CMK (cell line): ENCODE data around the gene ANKRD66.
"Not testable (repeated sequence)": the region's sequence is repeated elsewhere in the genome, so short reads cannot be mapped to it uniquely, and the experiment has no call there.

Experiments used
- DNase-seq: peaks from one replicate; pipeline ENCODE4 v3.0.0-alpha.2; 2010; ENCODE audit warnings: low read depth

Gene ANKRD66

DNA sequence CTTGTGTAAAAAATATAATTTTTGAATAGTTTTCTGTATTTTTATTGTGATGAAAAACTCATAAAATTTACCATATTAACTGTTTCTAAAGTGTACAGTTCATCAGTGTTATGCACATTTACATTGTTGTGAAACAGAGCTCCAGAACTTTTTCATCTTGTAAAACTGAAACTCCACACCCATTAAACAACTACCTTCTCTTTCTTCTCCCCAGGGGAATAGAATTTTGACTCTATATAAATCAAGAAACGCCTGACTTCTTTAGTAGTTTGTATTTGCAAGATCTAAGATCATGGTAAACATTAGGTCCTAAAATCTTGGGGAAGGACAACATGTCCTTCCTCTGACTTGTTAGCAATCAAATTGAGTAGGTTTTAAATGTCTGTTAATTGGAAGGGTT is 9.1 kb downstream of the ANKRD66 start:
- no peak for DNase-seq

GRCh38 chr6:46756469-46757213 is 9.9 kb downstream of the ANKRD66 start:
- no peak for DNase-seq

- DNase-seq = no peak
These were observed 10.5 kb downstream of the ANKRD66 start for GRCh38 chr6:46757214-46757596.

DNA sequence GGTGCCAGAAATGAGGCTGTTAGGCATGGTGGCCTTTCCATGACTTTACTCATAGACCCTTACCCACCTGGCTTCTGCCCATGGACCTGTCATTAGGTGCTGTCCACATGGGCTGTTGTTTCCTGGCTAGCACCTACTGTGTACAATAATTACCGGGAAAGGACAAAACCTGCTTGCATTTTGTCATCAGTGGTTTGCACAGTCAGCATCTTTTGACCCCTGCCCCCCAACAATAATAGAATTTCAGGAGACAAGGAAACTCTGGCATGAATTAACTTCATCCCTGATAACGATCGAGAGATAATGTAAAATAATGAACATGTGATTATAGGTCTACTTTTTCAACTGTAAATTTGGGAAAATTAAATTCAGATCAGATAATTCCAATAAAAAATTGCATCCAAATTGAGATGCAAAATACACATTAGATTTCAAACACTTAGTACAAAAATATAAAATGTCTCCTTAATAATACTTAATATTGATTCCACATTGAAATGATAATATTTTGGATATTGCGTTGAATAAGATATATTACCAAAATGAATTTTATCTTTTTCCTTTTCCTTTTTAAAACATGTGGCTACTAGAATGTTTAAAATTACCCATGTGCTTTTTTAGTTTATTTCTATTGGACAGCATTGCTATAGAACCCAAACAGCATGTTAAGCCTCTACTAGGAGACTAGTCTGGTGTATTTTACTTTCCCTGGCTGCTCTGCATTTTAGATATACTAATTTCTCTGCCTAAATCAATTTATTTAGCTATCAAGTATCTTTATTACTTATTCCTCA is 12.4 kb downstream of the ANKRD66 start:
- no peak for DNase-seq

- no peak for DNase-seq
These were observed 14.2 kb downstream of the ANKRD66 start for GRCh38 chr6:46760925-46761324.

- no peak for DNase-seq
These were observed 16.7 kb downstream of the ANKRD66 start for GRCh38 chr6:46763466-46763865.

GRCh38 chr6:46764280-46764679 is 17.5 kb downstream of the ANKRD66 start:
- DNase-seq = not testable (repeated sequence)

DNA sequence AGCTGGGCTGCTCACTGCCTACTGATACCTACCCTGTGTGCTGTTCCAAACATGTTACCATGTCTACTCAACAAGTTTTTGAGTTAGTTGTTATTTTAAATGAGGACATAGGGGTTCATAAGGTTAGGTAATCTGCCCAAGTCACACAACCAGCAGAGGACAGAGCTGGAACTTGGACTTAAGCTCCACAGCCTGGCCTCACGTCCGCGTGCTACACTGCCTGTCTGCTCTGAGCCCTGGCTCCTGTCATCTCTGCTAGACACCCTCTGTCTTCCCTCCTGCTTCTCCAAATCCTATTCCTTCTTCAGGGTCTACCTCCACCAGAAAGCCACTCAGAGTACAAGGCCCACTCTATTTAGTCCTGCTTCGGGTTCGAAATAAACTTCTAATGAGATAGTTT is 18.2 kb downstream of the ANKRD66 start:
- DNase-seq = no peak

GRCh38 chr6:46772016-46772415 is 25.3 kb downstream of the ANKRD66 start:
- no peak for DNase-seq

GRCh38 chr6:46772762-46773161 is 26.0 kb downstream of the ANKRD66 start:
- no peak for DNase-seq

DNA sequence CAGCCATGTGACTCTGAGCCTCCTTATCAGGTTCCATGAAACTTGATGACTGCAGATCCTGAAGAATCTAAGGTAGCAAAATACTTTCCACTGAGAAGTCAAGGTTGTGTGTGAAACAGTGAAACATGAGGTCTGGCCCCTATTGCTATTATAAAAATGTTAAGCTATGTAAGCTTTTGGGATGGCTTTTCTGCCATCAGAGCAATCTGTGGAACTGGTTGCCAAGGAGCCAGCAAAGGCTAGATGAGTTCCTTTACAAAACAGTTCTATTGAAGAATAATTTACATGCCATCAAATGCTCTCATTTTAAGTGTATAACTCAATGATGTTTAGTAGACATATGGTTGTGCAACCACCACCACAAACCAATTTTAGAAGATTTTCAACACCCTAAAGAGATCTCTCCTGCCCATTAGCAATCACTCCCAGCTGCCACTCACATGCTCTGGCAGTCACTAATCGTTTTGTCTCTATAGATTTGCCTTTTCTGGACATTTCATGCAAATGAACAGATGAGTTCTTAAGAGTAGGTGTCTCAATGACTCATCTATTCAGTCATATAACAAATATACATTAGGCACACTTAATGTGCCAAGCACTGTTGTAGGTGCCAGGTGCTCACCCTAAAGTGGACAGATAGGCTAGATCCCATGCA is 26.6 kb downstream of the ANKRD66 start:
- DNase-seq = no peak

GRCh38 chr6:46774736-46775135 is 28.0 kb downstream of the ANKRD66 start:
- DNase-seq = not testable (repeated sequence)

- DNase-seq = no peak
These were observed 29.5 kb downstream of the ANKRD66 start for GRCh38 chr6:46776070-46776712.

DNA sequence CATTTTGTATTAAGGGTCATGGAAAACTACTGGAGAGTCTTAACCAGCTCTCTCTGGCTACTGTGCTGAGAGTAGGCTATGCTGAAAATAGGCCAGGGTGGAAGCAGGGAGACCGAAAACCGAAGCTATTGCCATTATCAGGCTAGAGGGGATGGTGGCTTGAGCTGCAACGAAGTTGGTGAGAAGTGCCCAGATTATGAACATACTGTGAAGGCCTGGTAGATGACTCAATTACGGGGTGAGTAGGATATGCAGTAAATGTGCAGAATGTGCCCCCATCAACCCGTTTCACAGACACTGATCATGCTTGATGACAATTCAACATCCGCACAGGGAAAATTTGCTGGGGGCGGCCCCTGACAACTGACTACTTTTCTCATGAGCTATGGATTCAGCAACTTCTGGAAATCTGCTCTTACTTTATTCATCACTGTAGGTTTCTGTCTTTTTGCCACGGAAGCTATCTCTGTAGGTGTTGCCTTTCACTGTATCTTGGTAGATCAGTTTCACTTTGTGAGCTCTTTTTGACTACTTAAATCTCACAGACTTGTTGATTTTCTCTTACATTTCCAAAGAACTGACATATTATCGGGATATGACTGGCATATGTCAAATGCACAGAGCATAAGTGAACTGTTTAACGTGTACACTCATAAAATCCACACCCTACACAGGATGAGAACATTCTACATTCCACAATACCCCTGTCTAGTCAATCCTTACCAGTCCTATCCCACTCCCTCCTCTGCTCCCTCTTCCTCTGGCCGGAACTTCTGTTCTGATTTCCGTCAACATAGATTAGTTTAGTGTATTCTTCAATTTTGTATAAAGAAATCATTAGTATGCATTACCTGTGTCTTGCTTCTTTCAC is 31.0 kb downstream of the ANKRD66 start:
- DNase-seq = no peak

DNA sequence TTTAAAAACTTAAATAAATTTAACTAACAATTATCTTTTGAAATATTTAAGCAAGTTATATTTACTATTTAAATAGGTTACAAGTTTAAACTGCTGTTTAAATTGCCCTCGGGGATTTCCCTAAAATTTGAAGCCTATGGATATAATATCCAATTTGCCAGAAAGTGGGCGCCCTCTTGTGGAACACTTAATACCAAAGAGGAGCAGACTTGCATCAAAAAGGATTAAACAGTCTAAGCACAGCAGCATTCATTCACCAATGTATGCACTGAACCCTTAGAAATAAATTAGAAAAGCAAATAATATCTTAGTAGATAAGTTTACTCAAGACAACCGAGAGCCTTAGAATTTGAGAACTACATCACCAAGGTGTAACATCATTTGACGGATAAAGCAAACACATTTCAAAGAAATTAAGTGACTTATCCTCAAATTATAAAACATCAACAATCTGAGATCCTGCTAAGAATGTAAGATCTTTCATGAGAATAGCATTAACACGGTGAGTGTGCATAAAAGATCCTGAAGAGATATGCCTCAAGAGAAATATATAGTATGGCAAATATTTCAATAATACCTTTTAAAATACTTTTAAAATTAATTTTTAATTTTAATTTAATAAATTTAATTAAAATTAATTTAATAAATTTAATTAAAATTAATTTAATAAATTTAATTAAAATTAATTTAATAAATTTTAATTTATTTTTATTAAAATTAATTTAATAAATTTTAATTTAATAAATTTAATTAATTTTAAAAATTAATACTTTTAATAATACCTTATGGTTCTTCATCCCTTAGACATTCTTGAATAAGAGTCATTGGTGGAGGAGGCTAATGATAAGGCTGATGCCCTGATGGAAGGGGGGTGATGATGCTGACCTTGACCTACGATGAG is 35.0 kb downstream of the ANKRD66 start:
- DNase-seq = peak; percentile 11

GRCh38 chr6:46784535-46784934 is 37.8 kb downstream of the ANKRD66 start:
- no peak for DNase-seq

- no peak for DNase-seq
These were observed 41.3 kb downstream of the ANKRD66 start for GRCh38 chr6:46787871-46788540.

GRCh38 chr6:46788791-46789190 is 42.1 kb downstream of the ANKRD66 start:
- DNase-seq = no peak

GRCh38 chr6:46789434-46790354 is 43.0 kb downstream of the ANKRD66 start:
- DNase-seq = no peak
